ENCODE results near the gene GLIS1.

The GLIS1 gene

DNA sequence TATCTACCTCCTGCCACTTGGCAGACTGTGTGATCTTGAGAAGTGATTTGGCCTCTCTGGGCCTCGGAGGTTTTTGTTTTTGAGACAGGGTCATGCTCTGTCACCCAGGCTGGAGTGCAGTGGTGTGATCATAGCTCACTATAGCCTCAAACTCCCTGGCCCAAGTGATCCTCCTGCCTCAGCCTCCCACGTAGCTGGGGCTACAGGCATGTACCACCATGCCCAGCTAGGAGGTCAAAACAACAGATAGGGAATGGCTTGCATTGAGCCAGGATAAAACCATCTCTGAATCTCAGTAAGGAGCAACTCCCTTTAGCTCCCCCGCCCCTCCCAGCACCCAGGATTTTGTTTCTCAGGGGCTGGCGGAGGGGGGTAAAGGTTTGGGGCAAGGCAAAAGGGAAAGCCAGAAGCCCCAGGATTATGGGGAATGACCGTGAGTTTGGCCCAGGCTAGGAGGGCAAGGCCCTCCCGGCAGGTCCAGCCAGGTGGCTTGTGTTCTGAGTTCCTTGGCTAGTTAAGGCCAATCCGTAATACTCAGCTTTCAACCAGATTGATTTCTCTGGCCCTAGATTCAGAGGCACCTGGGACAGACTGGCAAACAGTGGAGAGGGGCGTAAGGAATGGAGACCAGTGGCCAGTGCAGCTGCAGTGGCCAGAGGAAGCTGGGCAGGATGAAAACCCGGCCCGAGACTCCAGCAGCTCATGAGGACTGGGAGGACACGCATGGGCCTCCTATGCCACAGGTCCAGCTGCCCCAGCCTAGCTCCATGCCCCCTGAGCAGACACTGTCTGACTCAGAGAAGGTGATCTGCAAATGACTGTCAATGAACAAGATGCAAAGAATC is 149.7 kb downstream of the GLIS1 start:
- no peak for DNase-seq

DNA sequence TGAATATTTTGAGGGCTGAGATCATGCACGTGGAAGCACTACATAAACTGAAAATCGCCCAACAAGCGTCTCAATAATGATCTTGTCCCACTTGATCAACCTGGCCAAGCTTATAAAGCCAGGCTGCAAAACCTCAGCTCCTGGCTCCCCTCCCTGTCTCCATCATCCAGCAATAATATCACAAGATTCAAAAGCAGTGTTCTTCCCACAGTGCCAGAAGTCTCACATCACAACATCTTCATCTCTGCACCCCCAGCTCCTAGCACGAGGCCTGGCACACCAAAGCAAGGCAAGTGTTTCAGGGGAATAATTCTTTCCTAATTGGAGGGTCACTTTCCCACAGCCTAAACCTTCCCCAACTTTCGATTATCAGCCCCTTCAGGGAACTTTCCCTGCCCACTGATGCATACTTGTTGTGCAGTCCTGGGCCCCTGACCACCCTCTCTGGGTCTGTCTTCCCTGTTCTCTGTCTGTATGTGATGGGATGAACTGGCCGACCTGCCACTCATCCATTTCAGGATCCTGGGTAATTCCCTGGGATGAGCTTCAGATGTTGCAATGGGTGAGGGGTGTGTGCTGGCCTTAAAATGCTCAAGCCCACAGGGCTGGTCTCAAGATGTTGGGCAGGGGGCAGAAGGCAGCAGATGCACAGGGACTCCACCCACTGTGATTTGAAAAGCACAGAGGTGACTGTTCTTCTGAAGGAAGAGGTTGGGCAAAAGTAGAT is 150.7 kb downstream of the GLIS1 start:
- no peak for DNase-seq

DNA sequence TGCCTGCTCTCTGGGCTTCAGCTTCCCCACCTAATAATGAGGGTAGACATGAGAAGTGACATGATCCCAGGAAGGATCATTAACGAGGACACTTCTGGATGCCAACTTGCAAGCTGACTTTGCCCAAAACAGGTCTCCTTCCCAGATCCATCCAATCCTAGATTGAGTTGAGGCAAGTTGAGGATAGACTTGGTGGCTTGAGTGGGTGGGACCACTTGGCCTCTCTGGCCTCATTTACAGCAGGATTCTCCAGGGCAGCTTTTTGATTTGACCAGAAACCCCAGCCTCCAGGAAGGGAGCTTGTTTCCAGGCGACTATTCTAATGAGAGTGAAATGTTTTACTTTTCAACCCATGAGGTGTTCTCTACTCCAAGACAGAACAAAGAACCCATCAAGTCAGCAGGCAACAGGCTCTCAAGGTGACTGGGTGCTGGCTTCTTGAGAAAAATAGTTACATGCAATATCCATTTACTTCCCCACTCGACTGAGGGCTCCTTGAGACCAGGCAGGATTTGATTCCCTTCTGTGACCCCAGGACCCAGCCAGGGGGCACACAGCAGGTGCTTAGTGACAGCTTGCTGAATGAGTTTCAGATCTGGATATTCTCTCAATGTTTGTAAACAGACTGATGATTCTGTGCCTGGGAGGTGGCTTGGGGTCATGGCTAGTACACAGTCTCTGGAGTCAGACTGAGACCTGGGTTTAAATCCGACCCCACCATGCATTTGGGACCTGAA is 151.5 kb downstream of the GLIS1 start:
- no peak for DNase-seq

DNA sequence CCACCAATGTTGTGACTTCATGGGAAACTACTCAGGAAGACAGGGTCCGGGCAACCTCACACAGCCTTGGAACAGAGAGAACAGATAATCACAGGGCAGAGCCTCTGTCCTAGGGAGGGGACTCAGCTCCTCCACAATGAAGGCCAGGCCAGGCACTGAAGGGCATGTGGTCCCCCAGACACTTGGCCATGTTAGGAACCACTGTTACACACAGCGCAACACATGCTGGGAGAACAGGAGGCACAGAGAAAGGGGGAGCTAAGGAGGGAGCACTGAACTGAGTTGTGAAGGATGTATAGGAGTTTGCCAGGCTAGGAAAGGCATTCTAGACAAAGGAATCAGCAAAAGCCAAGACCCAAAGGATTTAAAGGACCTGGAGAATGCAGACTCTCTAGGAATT is 152.2 kb downstream of the GLIS1 start:
- DNase-seq: no peak

DNA sequence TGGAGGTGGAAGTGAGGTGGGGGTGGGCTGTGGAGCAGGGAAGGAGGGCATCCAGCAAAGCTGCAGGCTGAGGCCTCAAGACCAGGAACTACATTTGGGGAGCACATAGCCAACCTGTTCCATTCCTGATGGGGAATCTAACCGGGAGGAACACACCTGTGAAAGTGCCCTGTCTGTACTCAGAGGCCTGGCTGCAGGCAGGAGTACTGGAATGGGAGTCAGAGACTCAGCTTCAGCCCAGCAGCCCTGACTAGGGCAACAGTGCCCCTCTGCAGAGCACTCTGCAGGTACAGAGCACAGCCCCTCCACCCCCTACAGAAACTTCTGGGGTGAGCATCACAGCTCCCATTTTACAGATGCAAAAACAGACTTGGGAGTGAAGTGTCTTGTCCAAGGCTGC is 153.4 kb downstream of the GLIS1 start:
- no peak for DNase-seq

DNA sequence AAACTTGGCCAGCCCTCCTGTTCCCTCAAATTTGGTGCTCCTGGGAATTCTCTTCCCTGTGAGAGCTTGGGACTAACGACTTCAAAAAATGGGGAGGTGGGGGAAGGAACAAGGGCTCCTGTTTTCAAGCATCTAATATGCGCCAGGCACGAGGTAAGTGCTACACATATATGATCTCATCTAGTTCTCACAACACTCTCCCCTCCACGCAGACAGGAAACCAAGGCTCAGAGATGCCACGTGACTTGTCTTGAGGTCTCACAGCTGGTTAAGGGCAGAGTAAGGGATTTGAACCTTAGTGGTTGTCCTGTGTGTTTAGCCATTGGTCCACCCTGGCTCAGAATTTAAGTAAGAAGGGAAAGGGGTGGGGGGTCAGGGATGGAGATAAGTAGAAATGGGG is 153.8 kb downstream of the GLIS1 start:
- DNase-seq: peak; percentile 19

DNA sequence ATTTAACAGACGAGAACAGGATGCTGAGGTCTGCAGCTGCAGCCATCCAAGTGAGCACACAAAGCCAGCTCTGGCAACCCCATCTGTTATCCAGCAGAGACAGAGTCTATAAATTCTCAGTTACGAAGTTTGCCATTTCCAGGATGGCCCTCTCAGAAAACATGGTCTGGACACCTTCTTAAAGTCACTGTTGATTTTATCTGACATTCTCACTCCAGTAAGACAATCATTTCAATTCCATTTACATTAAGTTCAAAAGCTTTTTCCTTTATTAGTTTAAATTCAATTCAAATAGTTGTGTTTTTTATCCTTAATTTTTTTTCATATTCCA is 154.2 kb downstream of the GLIS1 start:
- no peak for DNase-seq

DNA sequence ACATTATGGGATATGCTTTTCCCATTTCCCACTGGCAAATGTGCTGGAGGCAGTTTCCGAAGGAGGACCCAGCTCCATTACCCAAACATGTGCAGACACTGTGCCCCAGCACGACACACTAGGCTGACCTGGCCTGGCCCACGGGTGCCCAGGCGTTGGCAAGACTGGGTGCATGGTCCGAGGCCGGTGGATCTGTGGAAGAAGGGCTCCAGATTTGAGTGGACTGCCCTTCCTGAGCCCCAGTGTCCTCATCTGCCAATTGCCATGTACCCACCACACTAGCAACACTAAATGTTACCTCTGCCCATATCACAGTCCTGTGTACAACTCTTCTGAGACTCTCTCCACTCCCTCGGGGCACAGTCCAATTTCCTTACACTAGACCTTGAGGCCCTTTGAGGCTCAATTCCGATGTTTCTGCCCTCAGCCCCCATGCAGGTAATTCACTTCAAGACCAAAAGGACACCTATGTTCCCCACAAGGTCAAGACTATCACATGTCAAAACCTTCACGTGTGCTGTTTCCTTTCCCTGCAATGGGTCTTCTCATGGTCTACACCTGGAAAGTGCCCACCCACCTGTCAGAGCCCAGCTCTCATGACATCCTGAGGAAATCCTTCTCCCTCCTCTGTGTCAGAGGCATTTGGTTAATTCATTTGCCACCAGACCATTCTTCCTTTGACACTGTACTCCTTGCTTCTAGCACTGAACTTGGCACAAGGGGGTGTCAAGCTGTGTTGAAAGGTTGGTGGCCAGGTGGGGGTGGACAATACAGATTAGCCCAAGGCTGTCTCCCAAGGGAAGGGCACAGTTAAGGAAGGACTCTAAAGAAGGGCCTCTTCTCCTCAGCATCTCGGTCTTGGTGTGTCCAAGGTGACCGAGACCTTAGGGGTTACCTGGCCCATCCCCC is 154.8 kb downstream of the GLIS1 start:
- no peak for DNase-seq

DNA sequence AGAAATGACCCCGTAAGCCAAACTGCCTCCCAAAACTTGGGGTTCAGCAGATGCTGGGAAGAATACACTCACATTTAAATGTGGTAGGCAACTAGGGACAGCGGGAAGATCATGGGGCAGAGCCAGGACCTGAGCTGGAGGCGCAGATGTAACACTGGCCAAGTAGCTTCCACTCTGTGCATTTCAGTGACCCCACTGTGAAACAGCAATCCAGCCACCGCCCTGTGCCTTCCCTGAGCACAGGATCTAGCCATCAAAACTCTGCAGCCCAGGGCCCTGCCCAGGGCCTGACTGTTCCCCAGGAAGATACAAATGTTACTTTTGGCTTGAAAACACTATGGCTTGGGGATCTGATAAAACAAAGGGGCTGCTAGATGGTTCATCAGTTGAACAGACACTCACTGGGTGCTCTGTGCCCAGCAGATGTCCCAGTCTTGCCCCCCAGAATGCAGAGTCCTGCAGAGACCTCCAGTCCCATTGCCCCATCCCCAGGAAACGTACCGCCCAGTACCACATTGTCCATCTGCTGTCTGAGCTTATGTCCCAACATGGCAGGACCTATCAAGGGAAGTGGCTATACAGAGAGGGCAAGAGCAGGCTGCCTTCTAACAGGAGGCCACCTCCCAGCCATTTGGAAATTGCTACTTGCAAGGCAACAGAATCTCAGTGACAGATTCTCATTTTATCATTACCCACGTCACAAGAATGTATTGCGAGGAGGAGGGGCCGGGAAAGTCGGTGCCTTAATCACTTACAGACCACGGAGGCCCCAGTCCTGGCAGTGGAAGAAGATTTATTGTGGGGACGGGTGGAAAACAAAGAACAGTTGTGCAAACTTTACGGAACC is 155.7 kb downstream of the GLIS1 start:
- DNase-seq: no peak

DNA sequence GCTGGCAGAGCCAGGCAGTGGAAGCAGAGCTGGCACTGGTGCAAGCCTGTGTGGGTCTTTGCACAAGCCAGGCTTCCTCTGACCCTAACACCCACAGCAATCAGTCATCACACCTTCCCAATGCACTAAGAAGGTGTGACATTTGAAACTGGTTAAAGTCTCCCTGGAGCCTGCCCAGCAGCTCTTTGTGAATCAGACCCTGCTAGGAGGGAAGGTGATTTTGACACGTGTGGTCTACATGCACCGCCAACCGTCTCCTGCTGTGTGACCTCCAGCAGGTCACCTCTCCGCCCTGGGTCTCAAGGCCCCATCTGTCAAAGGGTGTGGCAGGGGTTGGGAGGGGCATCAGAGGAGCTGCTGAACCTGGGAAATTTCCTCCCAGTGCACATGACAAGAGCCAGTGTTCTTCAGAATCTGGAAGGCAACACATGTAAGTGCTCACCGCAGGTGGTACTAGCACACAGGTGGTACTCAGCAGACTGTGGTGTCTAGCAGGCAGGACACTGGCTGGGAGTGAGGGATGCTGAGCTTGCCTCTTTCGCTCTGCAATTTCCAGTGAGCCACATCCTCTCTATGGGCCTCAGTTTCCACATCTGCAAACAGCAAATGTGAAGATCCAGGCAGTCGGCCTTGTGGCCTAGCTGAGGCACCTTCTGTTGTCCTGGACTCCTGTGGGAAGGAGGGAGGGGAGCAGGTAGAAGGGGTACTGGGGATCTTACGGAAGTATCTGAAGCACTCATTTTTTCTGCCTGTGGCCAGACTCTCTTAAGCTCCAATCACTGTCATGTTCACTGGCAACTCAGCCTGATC is 156.5 kb downstream of the GLIS1 start:
- no peak for DNase-seq

DNA sequence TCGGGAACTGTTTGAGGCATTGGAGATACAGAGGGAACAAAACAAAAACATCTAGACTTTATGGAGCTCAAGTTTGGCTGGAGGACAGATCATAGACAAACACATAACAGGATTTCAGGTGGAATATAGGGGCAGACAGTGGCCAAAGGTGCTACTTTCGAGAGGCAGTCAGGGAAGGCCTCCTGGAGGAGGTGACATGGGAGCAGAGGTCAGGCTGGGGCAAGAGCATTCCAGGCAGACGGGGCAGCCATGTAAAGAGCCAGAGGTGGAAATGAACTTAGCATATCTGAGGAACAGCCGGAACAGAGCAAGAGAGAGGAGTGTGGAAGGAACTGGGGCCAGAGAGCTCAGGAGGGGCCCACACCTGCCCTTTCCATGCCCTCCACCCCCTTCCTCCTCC is 157.5 kb downstream of the GLIS1 start:
- DNase-seq: no peak

DNA sequence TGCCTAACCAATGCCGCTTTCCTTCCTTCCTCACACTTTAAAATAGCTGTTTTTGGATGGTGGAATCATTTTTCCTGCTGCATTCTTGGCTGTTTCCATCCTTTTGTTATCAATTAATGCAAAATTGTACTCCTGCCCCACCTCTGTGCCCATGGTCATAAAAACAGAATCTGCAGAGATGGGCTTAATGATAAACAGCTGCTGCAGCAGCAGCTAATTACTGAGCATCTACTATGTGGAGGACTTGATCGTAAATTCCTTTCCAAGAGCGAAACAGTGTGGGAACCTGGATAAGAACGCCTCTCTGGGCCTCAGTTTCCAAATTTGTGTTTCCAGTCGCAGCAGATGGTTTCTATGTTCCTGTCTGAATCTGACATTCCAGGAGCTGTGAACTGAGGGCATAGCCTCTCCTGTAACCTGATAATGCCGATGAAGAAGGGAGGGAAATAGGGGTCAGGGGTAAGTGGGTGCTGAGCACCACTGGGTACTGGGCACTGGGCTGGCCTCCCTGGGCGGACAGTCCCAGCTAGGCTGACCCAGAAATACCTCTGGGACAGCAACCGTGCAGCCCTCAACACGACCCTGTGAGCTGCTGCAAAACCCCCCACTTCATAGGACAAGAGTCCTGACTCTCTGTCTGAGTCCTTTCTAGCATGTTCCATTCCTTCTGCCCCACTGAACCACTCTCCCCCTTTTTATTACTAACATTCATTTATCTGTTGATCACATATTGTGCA is 158.1 kb downstream of the GLIS1 start:
- no peak for DNase-seq

DNA sequence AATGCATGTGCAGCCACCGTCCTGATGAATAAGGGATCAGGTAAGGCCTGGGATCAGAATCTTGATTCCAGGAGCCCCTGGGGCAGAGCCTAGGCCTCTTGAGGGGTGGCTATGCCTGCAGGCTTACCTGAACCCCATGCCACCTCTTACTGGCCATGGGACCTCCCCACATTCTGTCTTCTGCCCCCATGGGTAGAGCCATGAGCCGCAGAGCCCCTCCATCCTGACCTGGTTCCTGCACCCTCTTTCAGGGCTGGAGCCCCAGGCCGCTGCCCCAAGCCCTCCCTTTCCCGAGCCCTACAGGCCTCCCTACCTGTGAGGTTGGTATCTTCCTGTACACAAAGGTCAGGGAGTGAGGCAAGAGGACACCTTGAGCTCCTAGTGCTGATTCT is 159.0 kb downstream of the GLIS1 start:
- DNase-seq: no peak

DNA sequence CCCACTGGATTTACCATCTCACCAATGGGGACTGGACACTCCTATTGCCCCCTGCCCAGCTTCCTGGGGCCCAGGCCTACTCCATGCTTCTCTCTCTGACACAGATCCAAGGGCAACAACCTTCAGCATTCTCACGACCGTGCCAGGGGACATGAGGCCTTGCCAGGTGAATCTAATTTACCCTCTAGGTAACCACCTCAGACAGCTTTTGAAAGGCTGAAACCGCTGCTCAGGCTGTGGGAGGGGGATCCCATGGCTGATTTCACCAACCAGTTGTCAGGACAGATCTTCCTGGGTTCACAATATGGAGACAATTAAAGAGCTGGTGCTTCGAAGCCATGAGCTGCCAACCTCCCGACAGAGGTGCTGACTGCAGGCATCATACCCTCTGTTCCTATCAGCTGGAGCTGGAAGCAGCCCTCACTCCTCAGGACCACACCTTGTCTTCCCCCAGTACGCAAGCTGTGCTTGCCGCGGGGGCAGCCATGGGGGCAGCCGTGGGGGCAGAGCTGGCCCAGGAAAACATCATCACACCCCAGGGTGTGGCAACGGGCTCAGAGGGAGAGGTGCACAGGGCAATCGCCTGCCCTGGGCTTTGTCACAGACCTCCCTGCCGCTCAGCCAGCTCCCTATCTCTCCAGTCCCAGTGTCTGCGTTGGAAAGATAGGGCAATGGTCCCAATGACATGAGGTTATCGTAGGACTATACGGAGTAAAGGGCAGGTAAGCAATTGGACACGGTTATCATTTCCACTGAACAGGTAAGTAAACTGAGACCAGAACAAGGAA is 159.5 kb downstream of the GLIS1 start:
- no peak for DNase-seq

DNA sequence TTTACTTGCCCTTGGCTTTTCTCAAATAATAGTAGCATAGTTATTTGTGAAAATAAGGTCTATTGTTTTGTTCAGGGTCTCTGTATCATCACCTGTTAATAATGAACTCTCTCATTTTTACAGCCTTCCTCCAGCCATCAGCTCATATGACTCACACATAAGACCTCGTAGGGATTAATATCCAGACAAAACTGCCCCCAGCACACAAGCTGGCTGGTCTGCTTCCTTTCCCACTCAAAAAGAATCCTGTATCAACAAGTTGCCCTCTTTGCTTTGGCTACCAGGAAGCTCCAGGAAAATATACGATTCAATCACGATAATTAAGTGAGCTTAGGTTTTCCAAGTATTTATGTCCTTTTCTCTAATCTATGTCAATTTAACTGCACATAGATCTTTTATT is 160.6 kb downstream of the GLIS1 start:
- DNase-seq: no peak

DNA sequence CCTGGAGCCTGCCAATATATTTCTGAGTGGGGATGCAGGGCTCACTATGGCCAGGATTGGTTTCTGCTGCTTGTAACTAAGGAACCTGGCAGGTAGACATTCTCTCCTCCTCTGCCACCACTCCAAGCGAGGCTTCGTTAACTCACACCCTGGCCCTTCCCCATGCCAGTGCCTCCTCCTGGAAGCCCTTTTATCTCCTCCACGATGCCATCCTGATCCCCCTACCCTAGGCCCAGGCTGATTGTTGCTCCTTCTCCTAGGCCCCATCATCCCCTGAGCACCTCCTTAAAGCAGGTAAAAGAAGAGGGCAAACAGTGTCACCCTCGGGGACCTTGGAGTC is 161.2 kb downstream of the GLIS1 start:
- no peak for DNase-seq

DNA sequence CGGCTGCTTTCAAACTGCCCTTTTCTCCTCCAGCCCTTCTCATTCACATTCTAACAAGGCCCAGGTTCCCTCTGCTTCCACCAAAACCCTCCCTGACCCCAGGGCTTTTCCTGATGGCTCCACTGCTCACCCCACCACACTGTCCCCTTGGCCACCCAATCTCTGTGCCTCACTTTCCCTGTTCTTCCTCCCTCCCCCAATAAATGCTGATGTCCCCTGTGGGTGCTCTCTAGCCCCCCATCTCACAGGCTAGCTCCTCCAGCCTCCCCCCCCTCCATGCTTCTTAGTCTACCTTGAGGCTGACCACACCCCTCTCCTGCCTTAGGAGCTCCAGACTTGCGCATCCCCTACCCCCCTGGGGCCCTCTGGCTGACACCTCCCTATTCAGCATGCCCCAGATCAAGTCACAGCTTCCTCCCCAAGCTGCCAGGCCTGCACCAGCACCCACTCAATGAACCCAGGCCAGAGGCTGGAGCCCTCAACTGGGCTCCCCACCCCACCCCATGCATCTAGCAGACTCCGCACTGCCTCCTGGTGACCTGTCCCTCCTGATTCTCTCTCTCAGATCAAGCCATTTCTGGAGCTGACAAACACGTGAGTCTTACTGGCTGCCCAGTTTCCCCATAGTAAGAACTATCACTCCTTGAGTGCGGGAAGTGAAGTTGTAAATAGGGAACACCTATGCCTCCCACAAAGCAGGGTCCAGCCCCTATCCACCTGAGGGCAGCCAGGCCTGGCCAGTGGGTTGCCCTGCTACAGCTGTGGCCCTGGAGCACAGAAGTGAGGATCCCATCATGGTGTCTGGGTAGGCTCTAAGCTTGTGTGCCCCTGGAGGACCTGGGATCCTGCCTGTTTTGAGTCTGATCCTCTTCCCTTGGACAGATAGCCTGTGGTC is 161.9 kb downstream of the GLIS1 start:
- no peak for DNase-seq

DNA sequence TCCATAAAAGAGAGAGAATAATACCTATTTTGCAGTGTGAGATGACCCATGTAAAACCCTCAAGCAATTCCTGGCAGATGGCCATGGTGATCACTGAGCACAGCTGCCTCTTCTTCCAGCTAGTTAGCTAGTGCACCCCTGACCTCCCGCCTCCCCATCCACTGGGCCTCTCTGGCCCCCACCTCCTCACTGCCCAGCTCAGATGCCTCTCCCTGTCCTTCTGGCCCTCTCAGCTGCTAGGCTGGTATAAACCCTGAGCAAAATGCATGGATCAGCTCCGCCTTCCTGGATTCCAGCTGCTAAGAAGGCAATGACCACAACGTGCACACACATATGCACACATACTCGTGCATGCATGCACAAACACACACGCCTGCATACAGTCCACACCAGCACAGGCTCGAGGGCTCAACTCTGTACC is 162.6 kb downstream of the GLIS1 start:
- no peak for DNase-seq

DNA sequence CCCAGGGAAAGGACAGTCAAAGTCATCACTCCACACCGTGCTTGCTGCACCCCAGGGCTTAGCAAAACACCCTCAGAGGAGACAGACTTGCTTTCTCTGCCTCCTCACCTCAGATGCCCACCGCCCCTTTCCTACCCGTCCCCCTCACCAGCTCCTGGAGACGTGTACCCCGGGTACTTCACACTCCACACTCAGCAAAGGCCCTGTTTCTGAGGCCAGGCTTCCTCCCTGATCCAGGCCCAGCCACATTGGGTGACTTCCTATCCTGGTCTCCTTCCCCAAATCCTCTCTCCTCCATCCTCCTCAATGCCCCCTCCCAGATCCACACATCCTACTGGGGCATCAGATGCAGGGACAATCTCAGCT is 163.0 kb downstream of the GLIS1 start:
- no peak for DNase-seq

All from activated CD4-positive, alpha-beta T cell treated with anti-CD3 and anti-CD28 coated beads for 1 hour (primary cell).